Transverse colon (tissue), 4 donors: Measurements from ENCODE around the gene P2RX7. TPM values are rescaled to one million over a fixed set of nuclear protein-coding genes. Genes with fewer than 3 reads are reported as not detected.

Experiments
- DNase-seq: peaks from one replicate; pipeline ENCODE4 v3.0.0-alpha.2; 2019
- H3K27ac ChIP-seq, 4 donors: fragments of 200-600 bp; sonication (generic); 2 replicates each; pipeline ENCODE4 v1.5.1; 2016 to 2018; ENCODE audit warnings: inconsistent platforms in 4 of 4
- H3K27me3 ChIP-seq: fragments of 200-600 bp; sonication (generic); 2 replicates; pipeline ENCODE4 v1.5.1; 2017; ENCODE audit warnings: inconsistent platforms
- H3K36me3 ChIP-seq, 4 donors: fragments of 200-600 bp; sonication (generic); 2 replicates each; pipeline ENCODE4 v1.5.1; 2017 to 2019; ENCODE audit warnings: inconsistent platforms in 4 of 4
- H3K4me1 ChIP-seq, 4 donors: fragments of 200-600 bp; sonication (generic); 2 replicates each; pipeline ENCODE4 v1.5.1; 2017 to 2020; ENCODE audit warnings: inconsistent platforms in 4 of 4
- H3K4me3 ChIP-seq, 4 donors: fragments of 200-600 bp; sonication (generic); 1 replicate in 1 of 4; 2 replicates in 3 of 4; pipeline versions ENCODE4 v1.5.1 to v1.6.1; 2017 to 2019; ENCODE audit warnings: inconsistent platforms in 4 of 4
- H3K9me3 ChIP-seq, 2 donors: fragments of 200-600 bp; sonication (generic); 2 replicates each; pipeline ENCODE4 v1.5.1; 2017 to 2019; ENCODE audit warnings: inconsistent platforms in 2 of 2
- EP300 ChIP-seq: sonication (generic); formaldehyde crosslinking; IDR thresholded peaks from one replicate; pipeline ENCODE4 v1.6.1; 2017; ENCODE audit warnings: antibody characterized with exemption, low read depth
- POLR2A ChIP-seq: fragments of 450-650 bp; IDR thresholded peaks from one replicate; pipeline ENCODE4 v1.6.1; 2016; ENCODE audit warnings: antibody characterized with exemption, mild to moderate bottlenecking, moderate library complexity
- POLR2AphosphoS5 ChIP-seq, 3 donors: sonication (generic); formaldehyde crosslinking; IDR thresholded peaks; one replicate each; pipeline ENCODE4 v1.6.1; 2016; ENCODE audit warnings: antibody characterized with exemption in 3 of 3
- WGBS, 2 donors: methylation state at CpG; one replicate each; pipeline ENCODE4 v1.1.5; 2018; ENCODE audit warnings: low coverage in 1 of 2; 5-methylcytosine and 5-hydroxymethylcytosine counted together
- in situ Hi-C, 4 donors: fragments of 200-750 bp; cut with MboI; loops; one replicate each; pipeline versions ENCODE4 v1.15.0 to v1.15.1; 2017; ENCODE audit warnings: low sequenced_read_pairs in 3 of 4, low pct_ligation_motif_present in 1 of 4, low pct_unique_long_range_greater_than_20kb in 1 of 4
- intact Hi-C: fragments of 100-400 bp; cut with DNase I; formaldehyde crosslinking; loops from one replicate; pipeline ENCODE4 v1.15.1; 2023; ENCODE audit warnings: low total_unique reads
- total RNA-seq, 4 donors: library from RNA; depleted of rRNA; stranded (reverse); fragments of >200 nt; gene quantifications; one replicate each; pipeline ENCODE4 v1.1.0, GENCODE V29; 2016
- TF ChIP-seq, protein P1 (sequence below), 5 experiments: fragments of 200-600 bp in 3 of 5; fragments of 450-650 bp in 2 of 5; sonication (generic) in 3 of 5; IDR thresholded peaks; 1 replicate in 2 of 5; 2 replicates in 3 of 5; pipeline ENCODE4 v1.5.1; 2016 to 2017; ENCODE audit warnings: antibody characterized with exemption in 5 of 5, inconsistent platforms in 3 of 5, mild to moderate bottlenecking in 2 of 5, moderate library complexity in 1 of 5

P2RX7 gene
- total RNA-seq, 4 donors from 2014 or later, result 0.96 to 7.1 (median 5.1) TPM

DNA sequence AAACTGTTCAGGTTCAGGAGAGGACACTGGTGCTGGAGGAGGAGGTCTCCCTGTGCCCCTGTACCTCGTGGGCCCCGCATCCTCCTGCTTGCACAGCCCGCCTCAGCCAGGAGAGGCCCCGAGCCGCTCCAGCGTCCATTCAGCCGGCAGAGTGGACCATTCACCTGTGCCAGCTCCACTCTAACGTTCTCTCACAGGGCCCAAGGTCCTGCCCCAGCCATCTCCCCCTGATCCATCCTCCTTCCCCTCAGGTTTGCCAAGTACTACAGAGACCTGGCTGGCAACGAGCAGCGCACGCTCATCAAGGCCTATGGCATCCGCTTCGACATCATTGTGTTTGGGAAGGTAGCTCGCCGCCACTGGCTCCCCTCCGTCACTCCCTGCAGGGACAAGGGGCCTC is 99.5 kb downstream of the P2RX7 start:
- TF ChIP-seq POLR2AphosphoS5 (IDR thresholded peaks at IDR 0.05) (no peak), EP300 (no peak), POLR2A (no peak)
- TF ChIP-seq, protein P1, sequence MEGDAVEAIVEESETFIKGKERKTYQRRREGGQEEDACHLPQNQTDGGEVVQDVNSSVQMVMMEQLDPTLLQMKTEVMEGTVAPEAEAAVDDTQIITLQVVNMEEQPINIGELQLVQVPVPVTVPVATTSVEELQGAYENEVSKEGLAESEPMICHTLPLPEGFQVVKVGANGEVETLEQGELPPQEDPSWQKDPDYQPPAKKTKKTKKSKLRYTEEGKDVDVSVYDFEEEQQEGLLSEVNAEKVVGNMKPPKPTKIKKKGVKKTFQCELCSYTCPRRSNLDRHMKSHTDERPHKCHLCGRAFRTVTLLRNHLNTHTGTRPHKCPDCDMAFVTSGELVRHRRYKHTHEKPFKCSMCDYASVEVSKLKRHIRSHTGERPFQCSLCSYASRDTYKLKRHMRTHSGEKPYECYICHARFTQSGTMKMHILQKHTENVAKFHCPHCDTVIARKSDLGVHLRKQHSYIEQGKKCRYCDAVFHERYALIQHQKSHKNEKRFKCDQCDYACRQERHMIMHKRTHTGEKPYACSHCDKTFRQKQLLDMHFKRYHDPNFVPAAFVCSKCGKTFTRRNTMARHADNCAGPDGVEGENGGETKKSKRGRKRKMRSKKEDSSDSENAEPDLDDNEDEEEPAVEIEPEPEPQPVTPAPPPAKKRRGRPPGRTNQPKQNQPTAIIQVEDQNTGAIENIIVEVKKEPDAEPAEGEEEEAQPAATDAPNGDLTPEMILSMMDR (IDR thresholded peaks at IDR 0.05), result no peak
- no peak overlapping the region for H3K4me3 ChIP-seq
- no peak overlapping the region for H3K27ac ChIP-seq
- peaks cover 0 to 11% (median 6%) of the 10 kb centered on the region in 4 donors for H3K4me1 ChIP-seq
- intact Hi-C loops, result no loop called here
- H3K27me3 ChIP-seq, result no peaks in the 10 kb centered on the region
- in situ Hi-C loops, result no loop called here
- no peak for DNase-seq
- WGBS, 2 donors, result 87% methylated on average over 16 of the region's 16 CpGs; no CpG with 5 or more reads in 1 of the 2 donors
- no peaks in the 10 kb centered on the region for H3K9me3 ChIP-seq
- peaks cover 0 to 34% (median 8%) of the 10 kb centered on the region in 4 donors for H3K36me3 ChIP-seq

DNA sequence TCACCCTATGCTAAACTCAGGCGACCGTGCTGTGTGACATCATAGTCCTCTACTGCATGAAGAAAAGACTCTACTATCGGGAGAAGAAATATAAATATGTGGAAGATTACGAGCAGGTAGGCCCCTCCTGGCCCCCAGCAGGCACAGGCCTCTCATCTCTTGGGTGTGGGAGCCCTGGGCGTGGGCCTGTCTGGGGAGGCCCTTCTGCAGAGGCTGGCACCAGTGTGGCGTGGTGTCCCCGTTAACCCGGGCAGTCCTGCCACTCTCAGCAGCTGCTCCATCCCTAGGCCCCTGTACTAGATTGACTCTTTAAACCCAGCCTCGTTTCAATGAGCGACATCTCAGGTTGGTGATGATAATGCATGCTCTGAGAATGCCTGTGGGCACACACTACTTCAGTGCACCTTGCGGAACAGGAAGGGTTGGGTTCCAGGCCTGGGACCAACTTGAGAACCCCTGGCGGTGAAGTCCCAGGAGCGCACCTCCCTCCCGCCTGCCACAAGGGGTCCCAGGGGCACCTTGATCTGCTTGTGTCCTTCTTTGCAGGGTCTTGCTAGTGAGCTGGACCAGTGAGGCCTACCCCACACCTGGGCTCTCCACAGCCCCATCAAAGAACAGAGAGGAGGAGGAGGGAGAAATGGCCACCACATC is 100.4 kb downstream of the P2RX7 start:
- TF ChIP-seq POLR2AphosphoS5 (IDR thresholded peaks at IDR 0.05) (no peak), POLR2A (no peak), EP300 (no peak)
- TF ChIP-seq, protein P1 (IDR thresholded peaks at IDR 0.05), result no peak
- H3K9me3 ChIP-seq, result no peaks in the 10 kb centered on the region
- 91 to 96% methylated on average over 5 to 14 of the region's 14 CpGs for WGBS, 2 donors
- DNase-seq, result no peak
- H3K27ac ChIP-seq, result no peak overlapping the region
- H3K36me3 ChIP-seq, result peaks cover 0 to 34% (median 8%) of the 10 kb centered on the region in 4 donors
- peaks cover 0 to 13% (median 6%) of the 10 kb centered on the region in 4 donors for H3K4me1 ChIP-seq
- H3K4me3 ChIP-seq, result no peak overlapping the region
- in situ Hi-C loops (no loop called here), intact Hi-C loops (no loop called here)
- H3K27me3 ChIP-seq, result no peaks in the 10 kb centered on the region

- Histone ChIP-seq H3K36me3 (peaks cover 0 to 32% (median 7%) of the 10 kb centered on the region in 4 donors), H3K27ac (no peak overlapping the region), H3K9me3 (no peaks in the 10 kb centered on the region), H3K4me1 (peaks cover 0 to 18% (median 8%) of the 10 kb centered on the region in 4 donors), H3K27me3 (no peaks in the 10 kb centered on the region), H3K4me3 (no peak overlapping the region)
- 90% methylated on average over 11 of the region's 11 CpGs; no CpG with 5 or more reads in 1 of the 2 donors for WGBS, 2 donors
- in situ Hi-C loops, result no loop called here
- intact Hi-C loops, result no loop called here
- DNase-seq, result no peak
- no peak for TF ChIP-seq POLR2A
- no peak for TF ChIP-seq POLR2AphosphoS5 (IDR thresholded peaks at IDR 0.05)
- TF ChIP-seq, protein P1 (IDR thresholded peaks at IDR 0.05), result no peak
- no peak for TF ChIP-seq EP300
These were observed 100.9 kb downstream of the P2RX7 start for GRCh38 chr12:121233628-121234020.

GRCh38 chr12:121236776-121237175 is 104.1 kb downstream of the P2RX7 start:
- Histone ChIP-seq H3K27me3 (no peaks in the 10 kb centered on the region), H3K27ac (no peak overlapping the region), H3K4me3 (no peak overlapping the region), H3K4me1 (peaks cover 0 to 38% (median 23%) of the 10 kb centered on the region in 4 donors), H3K9me3 (no peaks in the 10 kb centered on the region), H3K36me3 (peaks cover 0 to 25% (median 6%) of the 10 kb centered on the region in 4 donors)
- TF ChIP-seq POLR2AphosphoS5 (IDR thresholded peaks at IDR 0.05), result no peak
- no peak for TF ChIP-seq EP300
- TF ChIP-seq, protein P1 (IDR thresholded peaks at IDR 0.05), result no peak
- 84 to 100% methylated on average over 1 to 9 of the region's 9 CpGs for WGBS, 2 donors
- intact Hi-C loops (no loop called here), in situ Hi-C loops (no loop called here)
- DNase-seq, result no peak
